SU-DHL-6 (cell line): Measurements from ENCODE around the gene ASB13.

Experiments
- H2AFZ ChIP-seq: fragments of 200-600 bp; sonication (generic); 2 replicates; pipeline ENCODE4 v1.6.1; 2014; ENCODE audit warnings: low read depth, mild to moderate bottlenecking, moderate library complexity, mixed read lengths, antibody characterized with exemption, low read length; ENCODE audit not compliant: severe bottlenecking
- H3F3A ChIP-seq: fragments of 200-600 bp; shearing (Covaris generic); 2 replicates; pipeline ENCODE4 v1.6.0; 2016; ENCODE audit warnings: antibody characterized with exemption, mild to moderate bottlenecking; ENCODE audit not compliant: insufficient read depth
- H3K27ac ChIP-seq: fragments of 200-600 bp; sonication (generic); 2 replicates; pipeline ENCODE4 v1.5.1; 2016; ENCODE audit warnings: low read depth, mild to moderate bottlenecking, low read length, moderate library complexity, mixed read lengths
- H3K27me3 ChIP-seq: fragments of 200-600 bp; sonication (generic), shearing (Covaris generic); 2 replicates; pipeline ENCODE4 v1.6.0; 2014; ENCODE audit warnings: mild to moderate bottlenecking, low read length
- H3K36me3 ChIP-seq: fragments of 200-600 bp; sonication (generic); 2 replicates; pipeline ENCODE4 v1.6.1; 2014; ENCODE audit warnings: mild to moderate bottlenecking, low read length, mixed read lengths
- H3K4me2 ChIP-seq: fragments of 300-600, 200-600 bp; shearing (Covaris generic), sonication (generic); 2 replicates; pipeline ENCODE4 v1.6.0; 2014; ENCODE audit warnings: low read length, low read depth, mild to moderate bottlenecking; ENCODE audit not compliant: poor library complexity, severe bottlenecking
- H3K4me3 ChIP-seq: fragments of 200-600 bp; sonication (generic); 2 replicates; pipeline ENCODE4 v1.5.1; 2014; ENCODE audit warnings: antibody characterized with exemption, low read length, mild to moderate bottlenecking, mixed read lengths; ENCODE audit not compliant: insufficient read depth, poor library complexity, severe bottlenecking
- H3K79me2 ChIP-seq: fragments of 200-600 bp; sonication (generic); 2 replicates; pipeline ENCODE4 v1.6.1; 2014; ENCODE audit warnings: mild to moderate bottlenecking, low read length, moderate library complexity; ENCODE audit not compliant: insufficient read depth
- H3K9ac ChIP-seq: fragments of 200-600 bp; sonication (generic); 2 replicates; pipeline ENCODE4 v1.7.0; 2014; ENCODE audit warnings: mild to moderate bottlenecking, low read length
- H3K9me2 ChIP-seq: fragments of 200-600 bp; sonication (generic); replicated peaks from 2 replicates; pipeline ENCODE4 v1.6.1; 2014; ENCODE audit warnings: low read length; ENCODE audit not compliant: insufficient read depth
- H3K9me3 ChIP-seq: fragments of 200-600 bp; sonication (generic); 2 replicates; pipeline ENCODE4 v1.6.1; 2014; ENCODE audit warnings: low read length, mixed read lengths; ENCODE audit not compliant: insufficient read depth
- H4K20me1 ChIP-seq: fragments of 200-600 bp; sonication (generic); 2 replicates; pipeline ENCODE4 v1.6.1; 2014; ENCODE audit warnings: low read depth, mild to moderate bottlenecking, antibody characterized with exemption, low read length, moderate library complexity, mixed read lengths
- EZH2phosphoT487 ChIP-seq: fragments of 200-600 bp; sonication (generic), shearing (Covaris generic); conservative IDR thresholded peaks from 2 replicates; pipeline ENCODE4 v1.6.1; 2018; ENCODE audit warnings: mild to moderate bottlenecking, antibody characterized with exemption, low read length, moderate library complexity, mixed read lengths
- TF ChIP-seq, protein P1 (sequence below): fragments of 200-600 bp; sonication (generic); IDR thresholded peaks from one replicate; pipeline ENCODE4 v1.5.1; 2017; ENCODE audit warnings: antibody characterized with exemption, mild to moderate bottlenecking, low read length, moderate library complexity; ENCODE audit not compliant: insufficient read depth, poor library complexity, severe bottlenecking

ASB13 gene, protein sequence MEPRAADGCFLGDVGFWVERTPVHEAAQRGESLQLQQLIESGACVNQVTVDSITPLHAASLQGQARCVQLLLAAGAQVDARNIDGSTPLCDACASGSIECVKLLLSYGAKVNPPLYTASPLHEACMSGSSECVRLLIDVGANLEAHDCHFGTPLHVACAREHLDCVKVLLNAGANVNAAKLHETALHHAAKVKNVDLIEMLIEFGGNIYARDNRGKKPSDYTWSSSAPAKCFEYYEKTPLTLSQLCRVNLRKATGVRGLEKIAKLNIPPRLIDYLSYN

DNA sequence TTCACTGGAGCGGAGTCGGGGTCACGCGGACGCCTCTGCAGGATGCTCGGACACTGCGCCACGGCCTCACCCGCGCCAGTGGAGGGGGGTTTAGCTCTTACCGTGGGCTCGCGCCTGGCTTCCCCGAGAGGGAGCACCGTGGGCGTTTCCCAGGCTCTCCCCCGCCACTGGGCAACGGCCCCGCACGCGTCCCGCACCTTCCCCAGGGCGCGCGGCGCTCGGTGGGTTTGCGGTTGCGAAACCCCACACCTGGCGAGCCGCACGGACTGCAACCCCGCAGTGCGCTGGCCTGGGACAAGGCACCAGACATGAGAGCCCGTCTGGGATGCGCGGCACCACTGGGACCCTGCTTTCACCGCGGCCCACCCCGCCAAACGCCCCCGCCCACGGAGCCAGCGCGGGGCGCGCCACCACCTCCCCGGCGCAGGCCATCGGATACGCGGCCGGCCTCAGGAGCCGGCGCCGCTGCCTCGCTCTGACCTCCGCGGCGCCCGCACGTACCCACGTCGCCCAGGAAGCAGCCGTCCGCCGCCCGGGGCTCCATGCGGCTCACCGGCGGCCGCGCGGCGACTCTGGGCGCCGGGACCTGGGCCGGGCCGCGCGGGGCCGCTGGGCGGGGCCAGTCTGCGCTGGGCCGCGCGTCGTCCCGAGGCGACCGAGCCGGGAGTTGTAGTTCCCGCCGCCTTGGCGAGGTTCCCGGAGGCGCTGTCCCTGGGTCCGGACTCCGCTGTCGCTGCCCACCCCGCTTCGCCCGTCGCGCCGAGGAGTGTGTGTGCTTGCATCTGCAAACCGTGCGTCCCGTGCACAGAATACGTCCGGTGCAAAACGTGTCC is at the start of gene ASB13:
ASB13 (minus strand) TSS at position 588 of the 833 bp plus-strand sequence; CDS start at position 544, 44 bp downstream.
- no peaks in the 10 kb centered on the region for H3K36me3 ChIP-seq
- H2AFZ ChIP-seq = peak within 1 kb of the TSS; percentile 52
- peak within 1 kb of the TSS; percentile 74 for H3K9ac ChIP-seq
- peaks cover 37% of the 10 kb centered on the region for H3K79me2 ChIP-seq
- H3K4me2 ChIP-seq = peak within 1 kb of the TSS; percentile 68
- H3K4me3 ChIP-seq = peak within 1 kb of the TSS; percentile 61
- H3K9me2 ChIP-seq = no peaks in the 10 kb centered on the region
- H4K20me1 ChIP-seq = no peaks in the 10 kb centered on the region
- H3K9me3 ChIP-seq = no peaks in the 10 kb centered on the region
- H3F3A ChIP-seq = peaks cover 25% of the 10 kb centered on the region
- peak within 1 kb of the TSS; percentile 98 for H3K27ac ChIP-seq
- H3K27me3 ChIP-seq = no peaks in the 10 kb centered on the region
- TF ChIP-seq, protein P1, sequence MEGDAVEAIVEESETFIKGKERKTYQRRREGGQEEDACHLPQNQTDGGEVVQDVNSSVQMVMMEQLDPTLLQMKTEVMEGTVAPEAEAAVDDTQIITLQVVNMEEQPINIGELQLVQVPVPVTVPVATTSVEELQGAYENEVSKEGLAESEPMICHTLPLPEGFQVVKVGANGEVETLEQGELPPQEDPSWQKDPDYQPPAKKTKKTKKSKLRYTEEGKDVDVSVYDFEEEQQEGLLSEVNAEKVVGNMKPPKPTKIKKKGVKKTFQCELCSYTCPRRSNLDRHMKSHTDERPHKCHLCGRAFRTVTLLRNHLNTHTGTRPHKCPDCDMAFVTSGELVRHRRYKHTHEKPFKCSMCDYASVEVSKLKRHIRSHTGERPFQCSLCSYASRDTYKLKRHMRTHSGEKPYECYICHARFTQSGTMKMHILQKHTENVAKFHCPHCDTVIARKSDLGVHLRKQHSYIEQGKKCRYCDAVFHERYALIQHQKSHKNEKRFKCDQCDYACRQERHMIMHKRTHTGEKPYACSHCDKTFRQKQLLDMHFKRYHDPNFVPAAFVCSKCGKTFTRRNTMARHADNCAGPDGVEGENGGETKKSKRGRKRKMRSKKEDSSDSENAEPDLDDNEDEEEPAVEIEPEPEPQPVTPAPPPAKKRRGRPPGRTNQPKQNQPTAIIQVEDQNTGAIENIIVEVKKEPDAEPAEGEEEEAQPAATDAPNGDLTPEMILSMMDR = no peak
- TF ChIP-seq EZH2phosphoT487 = no peak

DNA sequence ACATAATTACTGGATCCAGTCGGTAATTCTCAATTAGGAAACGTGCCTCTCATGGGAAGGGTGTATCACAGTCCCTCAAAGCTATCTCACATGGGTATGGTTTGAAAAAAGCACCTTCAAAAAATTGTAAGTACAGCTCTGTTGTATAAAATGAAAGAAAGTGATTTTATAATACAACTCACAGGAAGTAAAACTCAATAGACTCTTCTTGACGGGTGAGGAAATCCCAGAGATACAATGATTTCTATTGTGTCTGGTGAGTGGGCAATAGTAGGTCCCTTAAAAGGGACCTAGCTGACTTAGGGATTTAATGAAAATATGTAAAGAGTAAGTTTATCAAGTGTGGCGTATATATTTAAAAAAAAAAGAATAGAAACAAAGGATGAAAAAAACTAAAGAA is 45.2 kb upstream of the ASB13 start:
- Histone ChIP-seq H3F3A (peaks cover 81% of the 10 kb centered on the region), H3K9me3 (no peaks in the 10 kb centered on the region), H2AFZ (no peak overlapping the region), H3K27me3 (no peaks in the 10 kb centered on the region), H3K9ac (peak overlapping the region; percentile 27), H3K4me2 (peak overlapping the region; percentile 90), H3K4me3 (peak overlapping the region; percentile 8), H3K27ac (peak overlapping the region; percentile 80), H4K20me1 (peaks cover 42% of the 10 kb centered on the region), H3K36me3 (peaks cover 5% of the 10 kb centered on the region; the same call in 1 of the 2 replicates), H3K79me2 (peaks cover 100% of the 10 kb centered on the region), H3K9me2 (no peaks in the 10 kb centered on the region)
- TF ChIP-seq, protein P1 = no peak
- TF ChIP-seq EZH2phosphoT487 = no peak

DNA sequence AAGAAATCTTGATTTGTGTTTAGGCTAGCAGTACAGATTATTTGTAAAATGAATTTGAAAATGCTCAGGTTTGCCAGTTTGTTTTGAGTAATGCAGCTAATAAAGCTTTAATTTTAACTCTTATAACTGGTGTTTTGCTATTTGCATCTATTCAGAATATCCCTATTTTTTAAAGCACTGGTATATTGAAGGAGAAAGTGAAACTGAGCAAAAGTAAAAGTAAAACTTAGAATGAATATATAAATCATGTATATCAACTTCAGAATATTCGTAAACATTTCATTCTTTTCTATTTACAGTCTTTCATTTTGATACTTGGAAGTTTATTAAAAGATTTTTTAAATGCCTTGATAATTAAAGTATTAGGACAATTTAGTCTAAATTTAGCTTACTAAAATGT is 44.5 kb upstream of the ASB13 start:
- Histone ChIP-seq H3K79me2 (peaks cover 100% of the 10 kb centered on the region), H3K9me2 (no peaks in the 10 kb centered on the region), H2AFZ (no peak overlapping the region), H3K9ac (peak overlapping the region; percentile 27; the same call in 1 of the 2 replicates), H3K4me3 (peak overlapping the region; percentile 8), H3K9me3 (no peaks in the 10 kb centered on the region), H3K36me3 (peaks cover 11% of the 10 kb centered on the region; the same call in 1 of the 2 replicates), H3K27ac (peak overlapping the region; percentile 80), H4K20me1 (peaks cover 47% of the 10 kb centered on the region), H3K27me3 (no peaks in the 10 kb centered on the region), H3F3A (peaks cover 81% of the 10 kb centered on the region), H3K4me2 (peak overlapping the region; percentile 90)
- TF ChIP-seq, protein P1 = no peak
- no peak for TF ChIP-seq EZH2phosphoT487
